Uterus (tissue), 4 donors: ENCODE data around the gene DCAF8. TPM values are rescaled to one million over a fixed set of nuclear protein-coding genes. Genes with fewer than 3 reads are reported as not detected.

Experiments
- DNase-seq, 2 donors: peaks; one replicate each; pipeline ENCODE4 v3.0.0-alpha.2; 2019 to 2020
- H3K27ac ChIP-seq, 2 donors: fragments of 200-600 bp; sonication (generic); 1 replicate in 1 of 2; 2 replicates in 1 of 2; pipeline ENCODE4 v1.5.1; 2016 to 2018
- H3K27me3 ChIP-seq, 2 donors: fragments of 200-600 bp; sonication (generic); one replicate each; pipeline ENCODE4 v1.5.1; 2018 to 2019; ENCODE audit warnings: control low read depth in 1 of 2
- H3K36me3 ChIP-seq, 2 donors: fragments of 200-600 bp; sonication (generic); one replicate each; pipeline ENCODE4 v1.5.1; 2019; ENCODE audit warnings: control low read depth in 1 of 2
- H3K4me1 ChIP-seq, 2 donors: fragments of 200-600 bp; sonication (generic); one replicate each; pipeline ENCODE4 v1.5.1; 2018 to 2019; ENCODE audit warnings: control low read depth in 1 of 2
- H3K4me3 ChIP-seq, 2 donors: fragments of 200-600 bp; sonication (generic); 1 replicate in 1 of 2; 2 replicates in 1 of 2; pipeline ENCODE4 v1.5.1; 2018 to 2019; ENCODE audit warnings: mild to moderate bottlenecking in 1 of 2
- H3K9me3 ChIP-seq, 2 donors: fragments of 200-600 bp; sonication (generic); one replicate each; pipeline ENCODE4 v1.5.1; 2019; ENCODE audit warnings: control low read depth in 1 of 2
- CTCF ChIP-seq, 4 experiments: fragments of 200-600 bp in 2 of 4; fragments of 450-650 bp in 2 of 4; sonication (generic) in 2 of 4; IDR thresholded peaks; one replicate each; pipeline ENCODE4 v1.5.1; 2016 to 2019; ENCODE audit warnings: antibody characterized with exemption in 4 of 4, mild to moderate bottlenecking in 2 of 4, moderate library complexity in 1 of 4
- POLR2A ChIP-seq, 2 donors: fragments of 450-650 bp; IDR thresholded peaks; one replicate each; pipeline ENCODE4 v1.6.1; 2016; ENCODE audit warnings: antibody characterized with exemption in 2 of 2, mild to moderate bottlenecking in 1 of 2, moderate library complexity in 1 of 2
- intact Hi-C: fragments of 100-400 bp; cut with DNase I; formaldehyde crosslinking; loops from one replicate; pipeline ENCODE4 v1.15.1; 2023; ENCODE audit warnings: low total_unique reads
- total RNA-seq, 4 donors: library from RNA; depleted of rRNA in 3 of 4; stranded (reverse); fragments of >200 nt in 3 of 4; gene quantifications; one replicate each; pipeline versions ENCODE4 v1.1.0 to v1.2.4, GENCODE V29; 2014 to 2023
- donor health status: DM: yes; HTN: yes; CAD: no.

Gene DCAF8
- total RNA-seq, 4 donors from 2014 or later = 36.8 to 167 (median 94.8) TPM

GRCh38 chr1:160307118-160307791 lies 44.9 kb upstream of the DCAF8 start:
- intact Hi-C loops = no loop called here
- Histone ChIP-seq H3K36me3 (no peaks in the 10 kb centered on the region), H3K27ac (no peak overlapping the region), H3K4me3 (no peak overlapping the region), H3K27me3 (no peaks in the 10 kb centered on the region), H3K4me1 (no peaks in the 10 kb centered on the region), H3K9me3 (no peaks in the 10 kb centered on the region)
- no peak for DNase-seq
- TF ChIP-seq CTCF (IDR thresholded peaks at IDR 0.05) (no peak), POLR2A (IDR thresholded peaks at IDR 0.05) (no peak)

GRCh38 chr1:160300173-160300572 lies 37.8 kb upstream of the DCAF8 start:
- no peaks in the 10 kb centered on the region for H3K4me1 ChIP-seq
- no peak overlapping the region for H3K27ac ChIP-seq
- intact Hi-C loops = no loop called here
- H3K27me3 ChIP-seq = no peaks in the 10 kb centered on the region
- peaks cover 0 to 2% of the 10 kb centered on the region in 2 donors for H3K36me3 ChIP-seq
- no peak for TF ChIP-seq POLR2A (IDR thresholded peaks at IDR 0.05)
- no peak for TF ChIP-seq CTCF (IDR thresholded peaks at IDR 0.05)
- no peak for DNase-seq
- no peak overlapping the region for H3K4me3 ChIP-seq
- H3K9me3 ChIP-seq = no peaks in the 10 kb centered on the region

GRCh38 chr1:160296036-160296435 lies 33.7 kb upstream of the DCAF8 start:
- peaks cover 0 to 2% of the 10 kb centered on the region in 2 donors for H3K36me3 ChIP-seq

GRCh38 chr1:160293020-160293968 lies 30.9 kb upstream of the DCAF8 start:
- H3K9me3 ChIP-seq = no peaks in the 10 kb centered on the region
- no peaks in the 10 kb centered on the region for H3K27me3 ChIP-seq
- no peak overlapping the region for H3K4me3 ChIP-seq
- H3K27ac ChIP-seq = no peak overlapping the region
- TF ChIP-seq POLR2A (IDR thresholded peaks at IDR 0.05) = no peak
- no peak for TF ChIP-seq CTCF (IDR thresholded peaks at IDR 0.05)
- no peaks in the 10 kb centered on the region for H3K4me1 ChIP-seq
- intact Hi-C loops = loop anchor here (5.0 kb wide), 1 partner anchor 101 kb away; the partner anchor contains the start of gene CASQ1
- peaks cover 0 to 2% of the 10 kb centered on the region in 2 donors for H3K36me3 ChIP-seq
- DNase-seq = no peak

More at GRCh38 chr1:160296036-160296435, 33.7 kb upstream of the DCAF8 start:
- intact Hi-C loops = no loop called here
- DNase-seq = no peak
- no peaks in the 10 kb centered on the region for H3K9me3 ChIP-seq
- no peaks in the 10 kb centered on the region for H3K27me3 ChIP-seq
- no peak overlapping the region for H3K27ac ChIP-seq
- no peaks in the 10 kb centered on the region for H3K4me1 ChIP-seq
- no peak for TF ChIP-seq POLR2A (IDR thresholded peaks at IDR 0.05)
- no peak for TF ChIP-seq CTCF (IDR thresholded peaks at IDR 0.05)
- H3K4me3 ChIP-seq = no peak overlapping the region
